Measurements from ENCODE around the gene SLC35E4.

- TF ChIP-seq EZH2phosphoT487 (IDR thresholded peaks at IDR 0.05; ENCODE audit: insufficient read depth, low read depth) = no peak
- no peak for TF ChIP-seq EZH2 (IDR thresholded peaks at IDR 0.05; ENCODE audit: insufficient read depth, poor library complexity, severe bottlenecking)
These were observed 13.9 kb downstream of the SLC35E4 start for GRCh38 chr22:30649430-30650007.
